B cell (primary cell): ENCODE results near the gene LAMA4. TPM values are rescaled to one million over a fixed set of nuclear protein-coding genes. Genes with fewer than 3 reads are reported as not detected.

Experiments used
- ATAC-seq: fragments of 200-7000 bp; cut with Tn5 transposase; one replicate; pipeline ENCODE4 v1.10.0; 2021; ENCODE audit warnings: low read depth, mild to moderate bottlenecking, moderate number of reproducible peaks, moderate library complexity
- CTCF ChIA-PET: fragments of 350-600 bp; sonication (Branson Sonifier 250); formaldehyde crosslinking; loops from one replicate; lab custom pipeline; 2021; ENCODE audit warnings: antibody characterized with exemption, inconsistent platforms; lab: Charles Lee
- POLR2A ChIA-PET: fragments of 350-600 bp; sonication (Branson Sonifier 250); formaldehyde crosslinking; loops from one replicate; lab custom pipeline; 2021; ENCODE audit warnings: antibody characterized with exemption; lab: Charles Lee
- DNase-seq: peaks from one replicate; pipeline ENCODE4 v3.0.0; 2013
- H2AFZ ChIP-seq: 2 replicates; pipeline ENCODE4 v1.6.1; 2012; ENCODE audit warnings: mild to moderate bottlenecking, low read depth, low read length; ENCODE audit not compliant: insufficient read depth, poor library complexity, severe bottlenecking
- H3K27ac ChIP-seq, 2 donors: 1 replicate in 1 of 2; 2 replicates in 1 of 2; pipeline ENCODE4 v1.5.1; 2012 to 2013; ENCODE audit warnings: low read length in 2 of 2, mild to moderate bottlenecking in 2 of 2, moderate library complexity in 1 of 2
- H3K27me3 ChIP-seq, 4 experiments: fragments of 200-600 bp in 1 of 4; sonication (generic) in 1 of 4; replicated peaks in 1 of 4; 1 replicate in 2 of 4; 2 replicates in 2 of 4; pipeline versions ENCODE4 v1.6.1 to v1.7.0; 2013 to 2016; ENCODE audit warnings: low read length in 3 of 4, mild to moderate bottlenecking in 2 of 4, mixed read lengths in 1 of 4, moderate library complexity in 1 of 4; ENCODE audit not compliant: insufficient read depth in 4 of 4, control insufficient read depth in 3 of 4; ENCODE audit errors: control extremely low read depth in 1 of 4
- H3K36me3 ChIP-seq, 2 experiments: replicated peaks in 1 of 2; 1 replicate in 1 of 2; 2 replicates in 1 of 2; pipeline versions ENCODE4 v1.6.1 to v1.7.1; 2013; ENCODE audit warnings: low read length in 1 of 2; ENCODE audit not compliant: insufficient read depth in 2 of 2, control insufficient read depth in 1 of 2; ENCODE audit errors: control extremely low read depth in 1 of 2, extremely low read depth in 1 of 2
- H3K4me1 ChIP-seq, 2 donors: fragments of 200-600 bp in 1 of 2; sonication (generic) in 1 of 2; 1 replicate in 1 of 2; 2 replicates in 1 of 2; pipeline versions ENCODE4 v1.5.1 to v1.6.1; 2013 to 2017; ENCODE audit warnings: low read length in 2 of 2; ENCODE audit not compliant: control insufficient read depth in 2 of 2, insufficient read depth in 2 of 2
- H3K4me2 ChIP-seq: replicated peaks from 2 replicates; pipeline ENCODE3; 2012; ENCODE audit warnings: mild to moderate bottlenecking, low read depth, low read length; ENCODE audit not compliant: poor library complexity, severe bottlenecking
- H3K4me3 ChIP-seq, 5 experiments: fragments of 200-600 bp in 1 of 5; sonication (generic) in 1 of 5; 1 replicate in 3 of 5; 2 replicates in 2 of 5; pipeline versions ENCODE4 v1.5.1 to v1.7.0; 2011 to 2016; ENCODE audit warnings: low read length in 4 of 5, mild to moderate bottlenecking in 4 of 5, low read depth in 2 of 5, control low read depth in 1 of 5, moderate library complexity in 1 of 5; ENCODE audit not compliant: insufficient read depth in 1 of 5; ENCODE audit errors: control extremely low read depth in 1 of 5, extremely low read depth in 1 of 5
- H3K79me2 ChIP-seq: fragments of 200-600 bp; sonication (generic); one replicate; pipeline ENCODE4 v1.6.0; 2016; ENCODE audit warnings: low read length; ENCODE audit not compliant: control insufficient read depth, insufficient read depth
- H3K9ac ChIP-seq: fragments of 200-600 bp; sonication (generic); 2 replicates; pipeline ENCODE4 v1.6.1; 2017; ENCODE audit warnings: mild to moderate bottlenecking, low read length, moderate library complexity
- H3K9me3 ChIP-seq, 3 donors: one replicate each; pipeline versions ENCODE4 v1.6.1 to v1.7.1; 2013; ENCODE audit warnings: low read length in 2 of 3; ENCODE audit not compliant: control insufficient read depth in 2 of 3, insufficient read depth in 1 of 3; ENCODE audit errors: control extremely low read depth in 1 of 3
- H4K20me1 ChIP-seq: 2 replicates; pipeline ENCODE4 v1.6.0; 2012; ENCODE audit warnings: mild to moderate bottlenecking, low read length; ENCODE audit not compliant: insufficient read depth, control insufficient read depth, poor library complexity, severe bottlenecking
- H3K27ac Mint-ChIP-seq: one replicate; pipeline ENCODE4 v1.8.0; 2021; ENCODE audit warnings: mixed read lengths
- H3K27me3 Mint-ChIP-seq: one replicate; pipeline ENCODE4 v1.8.0; 2021; ENCODE audit warnings: mixed read lengths
- H3K4me1 Mint-ChIP-seq: one replicate; pipeline ENCODE4 v1.8.0; 2021; ENCODE audit warnings: mixed read lengths
- H3K4me3 Mint-ChIP-seq: one replicate; pipeline ENCODE4 v1.8.0; 2021; ENCODE audit warnings: mixed read lengths
- H3K9me3 Mint-ChIP-seq: one replicate; pipeline ENCODE4 v1.8.0; 2022; ENCODE audit warnings: mixed read lengths; ENCODE audit not compliant: insufficient read depth
- EZH2 ChIP-seq: IDR thresholded peaks from 2 replicates; pipeline ENCODE4 v1.6.1; 2012; ENCODE audit warnings: borderline replicate concordance, low read depth, mild to moderate bottlenecking, moderate library complexity, low read length; ENCODE audit not compliant: insufficient read depth, poor library complexity, severe bottlenecking
- WGBS: methylation state at CpG from one replicate; pipeline ENCODE4 v1.1.5; 2013; ENCODE audit warnings: missing lambda C conversion rate; ENCODE audit not compliant: insufficient coverage; 5-methylcytosine and 5-hydroxymethylcytosine counted together
- intact Hi-C: fragments of 100-400 bp; cut with micrococcal nuclease; formaldehyde crosslinking; loops from one replicate; pipeline ENCODE4 v1.10.0; 2022
- polyA plus RNA-seq: library from polyadenylated mRNA; depleted of rRNA; stranded (reverse); fragments of >200 nt; gene quantifications from 2 replicates; pipeline ENCODE4 v1.2.3, GENCODE V29; 2012
- total RNA-seq, 2 donors: library from RNA; stranded (reverse); fragments of 120-200 nt in 1 of 2; gene quantifications; 1 replicate in 1 of 2; 2 replicates in 1 of 2; pipeline versions ENCODE4 v1.2.3 to v1.2.4, GENCODE V29; 2013 to 2022
- TF ChIP-seq, protein P1 (sequence below): fragments of 200-600 bp; IDR thresholded peaks from one replicate; pipeline ENCODE4 v1.8.0; 2022; ENCODE audit warnings: antibody characterized with exemption, mild to moderate bottlenecking

The LAMA4 gene
- total and polyA plus RNA-seq, 2 donors (not counting 1 experiment from before 2014, with no cell fraction given) = not detected

GRCh38 chr6:112148103-112148502 lies 106.3 kb downstream of the LAMA4 start:
- CTCF ChIA-PET = interaction anchor here (1.0 kb wide), 1 partner anchor 15 kb away, joined by 3 read pairs; no protein-coding TSS in a partner anchor

GRCh38 chr6:112145080-112145573 lies 109.2 kb downstream of the LAMA4 start:
- Histone ChIP-seq H3K4me1 (no peaks in the 10 kb centered on the region), H3K9me3 (no peaks in the 10 kb centered on the region), H3K9ac (no peak overlapping the region), H3K36me3 (no peaks in the 10 kb centered on the region), H2AFZ (no peak overlapping the region), H3K27me3 (no peaks in the 10 kb centered on the region), H3K79me2 (no peaks in the 10 kb centered on the region), H4K20me1 (no peaks in the 10 kb centered on the region), H3K4me2 (no peak overlapping the region), H3K4me3 (no peak overlapping the region), H3K27ac (no peak overlapping the region)
- POLR2A ChIA-PET = no interaction called here
- no peak for DNase-seq
- Mint-ChIP-seq H3K4me3 (no peak overlapping the region), H3K9me3 (no peaks in the 10 kb centered on the region), H3K27me3 (peaks cover 16% of the 10 kb centered on the region), H3K4me1 (no peaks in the 10 kb centered on the region), H3K27ac (no peak overlapping the region)
- 96% methylated on average over 9 of the region's 10 CpGs for WGBS
- TF ChIP-seq, protein P1, sequence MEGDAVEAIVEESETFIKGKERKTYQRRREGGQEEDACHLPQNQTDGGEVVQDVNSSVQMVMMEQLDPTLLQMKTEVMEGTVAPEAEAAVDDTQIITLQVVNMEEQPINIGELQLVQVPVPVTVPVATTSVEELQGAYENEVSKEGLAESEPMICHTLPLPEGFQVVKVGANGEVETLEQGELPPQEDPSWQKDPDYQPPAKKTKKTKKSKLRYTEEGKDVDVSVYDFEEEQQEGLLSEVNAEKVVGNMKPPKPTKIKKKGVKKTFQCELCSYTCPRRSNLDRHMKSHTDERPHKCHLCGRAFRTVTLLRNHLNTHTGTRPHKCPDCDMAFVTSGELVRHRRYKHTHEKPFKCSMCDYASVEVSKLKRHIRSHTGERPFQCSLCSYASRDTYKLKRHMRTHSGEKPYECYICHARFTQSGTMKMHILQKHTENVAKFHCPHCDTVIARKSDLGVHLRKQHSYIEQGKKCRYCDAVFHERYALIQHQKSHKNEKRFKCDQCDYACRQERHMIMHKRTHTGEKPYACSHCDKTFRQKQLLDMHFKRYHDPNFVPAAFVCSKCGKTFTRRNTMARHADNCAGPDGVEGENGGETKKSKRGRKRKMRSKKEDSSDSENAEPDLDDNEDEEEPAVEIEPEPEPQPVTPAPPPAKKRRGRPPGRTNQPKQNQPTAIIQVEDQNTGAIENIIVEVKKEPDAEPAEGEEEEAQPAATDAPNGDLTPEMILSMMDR = no peak
- no peak for TF ChIP-seq EZH2
- intact Hi-C loops = no loop called here
- CTCF ChIA-PET = interaction anchor here (1.0 kb wide), 1 partner anchor 17 kb away, joined by 3 read pairs; no protein-coding TSS in a partner anchor
- ATAC-seq = no peak

More at GRCh38 chr6:112148103-112148502, 106.3 kb downstream of the LAMA4 start:
- DNase-seq (no peak), ATAC-seq (no peak)
- Histone ChIP-seq H3K79me2 (no peaks in the 10 kb centered on the region), H4K20me1 (no peaks in the 10 kb centered on the region), H2AFZ (no peak overlapping the region), H3K4me1 (peaks cover 0 to 5% of the 10 kb centered on the region in 2 donors), H3K27me3 (no peaks in the 10 kb centered on the region), H3K4me3 (no peak overlapping the region), H3K36me3 (no peaks in the 10 kb centered on the region), H3K27ac (no peak overlapping the region), H3K9ac (no peak overlapping the region), H3K9me3 (no peaks in the 10 kb centered on the region), H3K4me2 (no peak overlapping the region)
- no peaks in the 10 kb centered on the region for H3K9me3 Mint-ChIP-seq
- no peak overlapping the region for H3K27ac Mint-ChIP-seq
- intact Hi-C loops = no loop called here
- H3K27me3 Mint-ChIP-seq = no peaks in the 10 kb centered on the region
- POLR2A ChIA-PET = no interaction called here
- no peak overlapping the region for H3K4me3 Mint-ChIP-seq
- no peak for TF ChIP-seq EZH2
- TF ChIP-seq, protein P1 = no peak
- 100% methylated on average over 4 of the region's 6 CpGs for WGBS
- peaks cover 4% of the 10 kb centered on the region for H3K4me1 Mint-ChIP-seq
